ENCODE measurements around the gene SDK2. TPM values are rescaled to one million over a fixed set of nuclear protein-coding genes. Genes with fewer than 3 reads are reported as not detected.

The SDK2 gene
- total RNA-seq, 1 experiment from 2014 or later = not detected

GRCh38 chr17:73357981-73358380, 286.3 kb downstream of the SDK2 start:
- Histone ChIP-seq H3K79me2 (ENCODE audit: low read length) (no peaks in the 10 kb centered on the region), H3K4me1 (ENCODE audit: low read length) (no peaks in the 10 kb centered on the region), H4K20me1 (ENCODE audit: insufficient read depth, low read depth, low read length) (no peaks in the 10 kb centered on the region), H3K9me3 (ENCODE audit: low read length) (no peaks in the 10 kb centered on the region), H3K9ac (ENCODE audit: low read length) (no peak overlapping the region), H3K27ac (ENCODE audit: low read length) (no peak overlapping the region), H3K36me3 (ENCODE audit: insufficient read depth, low read length) (no peaks in the 10 kb centered on the region), H3K9me2 (replicated peaks; ENCODE audit: insufficient read depth, low read length) (no peaks in the 10 kb centered on the region), H2AFZ (ENCODE audit: low read length) (no peak overlapping the region), H3K4me2 (ENCODE audit: low read depth, low read length, poor library complexity, severe bottlenecking) (no peak overlapping the region), H3K27me3 (ENCODE audit: low read length) (no peaks in the 10 kb centered on the region), H3K4me3 (ENCODE audit: low read length) (no peak overlapping the region)
- no peak for DNase-seq

DNA sequence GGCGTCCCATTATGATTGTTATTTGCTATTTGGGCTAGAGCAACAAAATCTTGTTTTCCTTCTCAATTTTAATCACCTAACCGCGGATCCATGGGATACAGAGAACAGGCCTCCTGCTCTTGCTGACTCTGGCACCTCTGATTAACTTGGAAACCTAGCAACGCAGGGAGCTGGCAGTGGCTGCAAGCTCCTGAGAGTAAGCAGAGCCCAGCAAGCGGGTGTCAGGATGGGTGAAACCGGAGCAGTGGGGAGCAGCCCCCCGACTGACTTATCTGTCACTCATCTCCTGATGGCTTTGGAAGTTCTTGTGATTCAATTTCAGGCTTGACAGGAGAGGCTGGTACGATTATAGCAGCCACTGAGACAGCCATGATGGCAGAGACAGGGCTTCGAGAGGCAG, 286.9 kb downstream of the SDK2 start:
- no peak overlapping the region for H3K27ac ChIP-seq (ENCODE audit: low read length)
- no peak overlapping the region for H3K4me2 ChIP-seq (ENCODE audit: low read depth, low read length, poor library complexity, severe bottlenecking)
- no peaks in the 10 kb centered on the region for H3K9me3 ChIP-seq (ENCODE audit: low read length)
- H3K79me2 ChIP-seq (ENCODE audit: low read length) = no peaks in the 10 kb centered on the region
- H3K36me3 ChIP-seq (ENCODE audit: insufficient read depth, low read length) = no peaks in the 10 kb centered on the region
- DNase-seq = no peak
- no peak overlapping the region for H3K4me3 ChIP-seq (ENCODE audit: low read length)
- no peaks in the 10 kb centered on the region for H3K9me2 ChIP-seq (replicated peaks; ENCODE audit: insufficient read depth, low read length)
- no peaks in the 10 kb centered on the region for H3K27me3 ChIP-seq (ENCODE audit: low read length)
- no peak overlapping the region for H2AFZ ChIP-seq (ENCODE audit: low read length)
- no peaks in the 10 kb centered on the region for H4K20me1 ChIP-seq (ENCODE audit: insufficient read depth, low read depth, low read length)
- no peaks in the 10 kb centered on the region for H3K4me1 ChIP-seq (ENCODE audit: low read length)
- no peak overlapping the region for H3K9ac ChIP-seq (ENCODE audit: low read length)

DNA sequence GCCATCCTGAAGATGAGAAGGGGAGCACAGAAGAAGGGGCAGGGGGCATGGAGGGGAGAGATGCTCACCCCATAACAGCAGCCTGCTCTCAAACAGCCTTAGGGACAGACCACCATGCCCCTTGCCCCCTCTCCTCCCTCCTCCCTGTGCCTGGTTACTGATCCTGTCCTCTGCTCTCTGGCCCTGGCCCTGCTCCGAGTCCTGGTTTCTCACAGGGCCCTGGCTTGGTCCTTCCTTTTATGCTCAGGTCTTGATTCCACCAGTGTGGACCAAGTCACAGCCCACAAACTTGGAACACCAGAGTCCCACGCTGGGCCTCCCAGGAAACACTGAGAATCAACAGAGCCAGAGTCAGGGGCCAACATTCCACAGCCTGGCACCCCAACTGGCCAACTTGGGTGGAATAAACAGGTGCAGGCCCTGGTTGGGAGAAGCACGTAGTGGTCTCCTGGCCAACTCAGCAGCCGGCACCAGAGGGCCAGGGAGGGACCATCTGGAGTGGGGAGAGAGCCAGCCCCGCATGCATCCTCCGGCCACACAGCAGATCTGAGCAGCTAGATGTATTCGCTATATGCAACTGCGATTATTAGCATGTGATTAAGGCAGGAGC, 287.6 kb downstream of the SDK2 start:
- no peak for DNase-seq
- Histone ChIP-seq H3K4me3 (ENCODE audit: low read length) (no peak overlapping the region), H3K36me3 (ENCODE audit: insufficient read depth, low read length) (no peaks in the 10 kb centered on the region), H3K27ac (ENCODE audit: low read length) (no peak overlapping the region), H4K20me1 (ENCODE audit: insufficient read depth, low read depth, low read length) (no peaks in the 10 kb centered on the region), H3K4me1 (ENCODE audit: low read length) (no peaks in the 10 kb centered on the region), H3K79me2 (ENCODE audit: low read length) (no peaks in the 10 kb centered on the region), H3K4me2 (ENCODE audit: low read depth, low read length, poor library complexity, severe bottlenecking) (no peak overlapping the region), H3K27me3 (ENCODE audit: low read length) (no peaks in the 10 kb centered on the region), H3K9ac (ENCODE audit: low read length) (no peak overlapping the region), H3K9me2 (replicated peaks; ENCODE audit: insufficient read depth, low read length) (no peaks in the 10 kb centered on the region), H3K9me3 (ENCODE audit: low read length) (no peaks in the 10 kb centered on the region), H2AFZ (ENCODE audit: low read length) (no peak overlapping the region)

- Histone ChIP-seq H3K36me3 (ENCODE audit: insufficient read depth, low read length) (no peaks in the 10 kb centered on the region), H4K20me1 (ENCODE audit: insufficient read depth, low read depth, low read length) (no peaks in the 10 kb centered on the region), H3K27me3 (ENCODE audit: low read length) (no peaks in the 10 kb centered on the region), H2AFZ (ENCODE audit: low read length) (no peak overlapping the region), H3K4me2 (ENCODE audit: low read depth, low read length, poor library complexity, severe bottlenecking) (no peak overlapping the region), H3K79me2 (ENCODE audit: low read length) (no peaks in the 10 kb centered on the region), H3K4me1 (ENCODE audit: low read length) (no peaks in the 10 kb centered on the region), H3K9me2 (replicated peaks; ENCODE audit: insufficient read depth, low read length) (no peaks in the 10 kb centered on the region), H3K9ac (ENCODE audit: low read length) (no peak overlapping the region), H3K9me3 (ENCODE audit: low read length) (no peaks in the 10 kb centered on the region), H3K4me3 (ENCODE audit: low read length) (no peak overlapping the region), H3K27ac (ENCODE audit: low read length) (no peak overlapping the region)
- DNase-seq = no peak
Observed at GRCh38 chr17:73354423-73355284, 289.6 kb downstream of the SDK2 start.

DNA sequence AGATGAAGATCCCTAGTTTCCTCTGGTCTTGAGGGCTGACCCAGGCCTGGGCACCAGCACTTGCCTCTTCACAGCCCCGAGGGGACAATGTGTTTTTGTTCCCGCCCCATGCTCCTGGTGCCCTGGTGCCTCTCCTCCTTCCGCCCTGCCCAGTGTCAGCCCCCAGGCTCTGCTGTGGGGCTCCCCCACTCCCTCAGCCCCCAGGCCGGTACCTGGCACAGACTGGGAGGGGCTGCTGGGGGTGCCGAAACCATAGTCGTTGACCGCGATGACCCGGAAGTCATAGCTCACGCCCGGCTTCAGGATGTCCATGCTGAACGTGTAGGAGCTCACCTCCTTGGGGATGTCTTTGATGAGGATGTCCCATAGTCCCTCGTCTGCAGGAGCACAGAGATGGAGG, 292.0 kb downstream of the SDK2 start:
- H3K4me1 ChIP-seq (ENCODE audit: low read length) = no peaks in the 10 kb centered on the region
- H3K27ac ChIP-seq (ENCODE audit: low read length) = no peak overlapping the region
- no peaks in the 10 kb centered on the region for H3K36me3 ChIP-seq (ENCODE audit: insufficient read depth, low read length)
- no peak overlapping the region for H2AFZ ChIP-seq (ENCODE audit: low read length)
- no peak for DNase-seq
- H3K9me3 ChIP-seq (ENCODE audit: low read length) = no peaks in the 10 kb centered on the region
- H3K9me2 ChIP-seq (replicated peaks; ENCODE audit: insufficient read depth, low read length) = no peaks in the 10 kb centered on the region
- H3K27me3 ChIP-seq (ENCODE audit: low read length) = no peaks in the 10 kb centered on the region
- no peaks in the 10 kb centered on the region for H3K79me2 ChIP-seq (ENCODE audit: low read length)
- H4K20me1 ChIP-seq (ENCODE audit: insufficient read depth, low read depth, low read length) = no peaks in the 10 kb centered on the region
- H3K4me3 ChIP-seq (ENCODE audit: low read length) = no peak overlapping the region
- H3K9ac ChIP-seq (ENCODE audit: low read length) = no peak overlapping the region
- no peak overlapping the region for H3K4me2 ChIP-seq (ENCODE audit: low read depth, low read length, poor library complexity, severe bottlenecking)

DNA sequence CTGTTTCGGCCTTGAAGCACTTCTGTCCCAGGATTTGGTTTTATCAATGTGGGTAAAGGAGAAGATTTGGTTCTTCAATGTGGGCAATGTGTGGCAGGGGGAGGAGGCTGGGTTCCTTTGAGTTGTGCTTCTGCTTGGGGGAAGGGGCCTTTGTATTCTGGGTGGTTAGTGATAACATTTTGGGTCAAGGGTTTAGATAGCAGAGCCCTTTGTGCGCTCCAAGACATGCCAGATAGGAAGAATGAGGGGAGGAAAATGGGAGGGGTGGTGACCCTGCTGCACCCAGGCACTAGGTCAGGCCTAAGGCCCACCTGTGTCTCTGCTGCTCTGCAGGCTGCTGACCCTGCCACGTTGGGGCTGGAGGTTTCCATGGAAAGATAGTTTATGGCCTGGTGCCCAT, 292.5 kb downstream of the SDK2 start:
- Histone ChIP-seq H3K27me3 (ENCODE audit: low read length) (no peaks in the 10 kb centered on the region), H3K9me3 (ENCODE audit: low read length) (no peaks in the 10 kb centered on the region), H3K9me2 (replicated peaks; ENCODE audit: insufficient read depth, low read length) (no peaks in the 10 kb centered on the region), H3K4me3 (ENCODE audit: low read length) (no peak overlapping the region), H3K36me3 (ENCODE audit: insufficient read depth, low read length) (no peaks in the 10 kb centered on the region), H4K20me1 (ENCODE audit: insufficient read depth, low read depth, low read length) (no peaks in the 10 kb centered on the region), H3K27ac (ENCODE audit: low read length) (no peak overlapping the region), H3K79me2 (ENCODE audit: low read length) (no peaks in the 10 kb centered on the region), H3K9ac (ENCODE audit: low read length) (no peak overlapping the region), H3K4me2 (ENCODE audit: low read depth, low read length, poor library complexity, severe bottlenecking) (no peak overlapping the region), H3K4me1 (ENCODE audit: low read length) (no peaks in the 10 kb centered on the region), H2AFZ (ENCODE audit: low read length) (no peak overlapping the region)
- no peak for DNase-seq

DNA sequence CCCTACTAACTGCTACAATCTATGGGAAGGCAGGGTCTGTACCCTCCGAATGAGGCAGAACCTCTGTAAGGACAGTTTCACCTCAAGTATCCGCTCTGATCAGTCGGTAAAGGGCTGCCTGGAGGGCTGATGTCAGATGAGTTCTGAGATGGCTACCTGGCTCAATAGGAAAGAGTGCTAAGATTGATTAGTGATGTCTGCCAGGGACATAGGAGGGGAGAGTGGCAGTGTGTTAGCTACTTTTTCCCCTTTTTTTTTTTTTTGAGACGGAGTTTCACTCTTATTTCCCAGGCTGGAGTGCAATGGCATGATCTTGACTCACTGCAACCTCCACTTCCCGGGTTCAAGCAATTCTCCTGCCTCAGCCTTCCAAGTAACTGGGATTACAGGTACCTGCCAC, 293.4 kb downstream of the SDK2 start:
- Histone ChIP-seq H2AFZ (ENCODE audit: low read length) (no peak overlapping the region), H3K4me3 (ENCODE audit: low read length) (no peak overlapping the region), H3K36me3 (ENCODE audit: insufficient read depth, low read length) (no peaks in the 10 kb centered on the region), H3K27ac (ENCODE audit: low read length) (no peak overlapping the region), H3K4me2 (ENCODE audit: low read depth, low read length, poor library complexity, severe bottlenecking) (no peak overlapping the region), H3K9me2 (replicated peaks; ENCODE audit: insufficient read depth, low read length) (no peaks in the 10 kb centered on the region), H3K27me3 (ENCODE audit: low read length) (no peaks in the 10 kb centered on the region), H4K20me1 (ENCODE audit: insufficient read depth, low read depth, low read length) (no peaks in the 10 kb centered on the region), H3K9me3 (ENCODE audit: low read length) (no peaks in the 10 kb centered on the region), H3K9ac (ENCODE audit: low read length) (no peak overlapping the region), H3K4me1 (ENCODE audit: low read length) (no peaks in the 10 kb centered on the region), H3K79me2 (ENCODE audit: low read length) (no peaks in the 10 kb centered on the region)
- DNase-seq = no peak

GRCh38 chr17:73349647-73350046, 294.6 kb downstream of the SDK2 start:
- H3K9me2 ChIP-seq (replicated peaks; ENCODE audit: insufficient read depth, low read length) = no peaks in the 10 kb centered on the region
- no peak overlapping the region for H3K9ac ChIP-seq (ENCODE audit: low read length)
- H3K4me3 ChIP-seq (ENCODE audit: low read length) = no peak overlapping the region
- no peaks in the 10 kb centered on the region for H3K79me2 ChIP-seq (ENCODE audit: low read length)
- no peak overlapping the region for H2AFZ ChIP-seq (ENCODE audit: low read length)
- H3K27me3 ChIP-seq (ENCODE audit: low read length) = no peaks in the 10 kb centered on the region
- no peak for DNase-seq
- H4K20me1 ChIP-seq (ENCODE audit: insufficient read depth, low read depth, low read length) = no peaks in the 10 kb centered on the region
- no peaks in the 10 kb centered on the region for H3K36me3 ChIP-seq (ENCODE audit: insufficient read depth, low read length)
- no peaks in the 10 kb centered on the region for H3K9me3 ChIP-seq (ENCODE audit: low read length)
- H3K4me2 ChIP-seq (ENCODE audit: low read depth, low read length, poor library complexity, severe bottlenecking) = no peak overlapping the region
- H3K27ac ChIP-seq (ENCODE audit: low read length) = no peak overlapping the region
- H3K4me1 ChIP-seq (ENCODE audit: low read length) = no peaks in the 10 kb centered on the region

All from Karpas-422 (cell line).